Stimulated activated CD4-positive, alpha-beta T cell treated with anti-CD3 and anti-CD28 coated beads, Interleukin-4, amount 100 ng/mL, for 24 hours (primary cell): ENCODE measurements around the gene RPSA.

ENCODE experiments used
- DNase-seq: peaks from one replicate; pipeline ENCODE4 v3.0.0-alpha.2; 2020

The RPSA gene

GRCh38 chr3:39460677-39461076, 54.2 kb downstream of the RPSA start:
- no peak for DNase-seq
